ENCODE results near the gene SERINC5.
"Not testable (repeated sequence)": the region's sequence is repeated elsewhere in the genome, so short reads cannot be mapped to it uniquely, and the experiment has no call there.

SERINC5 gene

DNA sequence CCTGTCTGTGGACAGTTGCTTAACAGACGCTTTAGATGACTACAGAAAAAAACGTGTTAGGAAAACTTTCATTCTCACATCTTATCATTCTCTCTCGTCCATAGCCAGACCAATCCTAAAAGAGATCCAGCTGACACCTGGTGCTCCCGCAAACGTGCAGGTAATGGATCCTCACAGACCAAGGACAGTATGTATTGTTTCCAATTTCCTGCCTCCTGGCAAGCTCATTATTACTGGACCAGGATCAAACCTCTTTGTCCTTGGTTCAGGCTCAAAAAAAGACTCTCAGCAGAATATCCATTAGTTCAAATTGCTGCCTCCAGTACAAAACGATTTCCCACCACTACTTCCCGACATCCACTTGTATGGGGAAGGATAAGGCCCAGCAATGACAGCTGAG is 62.4 kb downstream of the SERINC5 start:
- DNase-seq = peak; percentile 82 to 95

DNA sequence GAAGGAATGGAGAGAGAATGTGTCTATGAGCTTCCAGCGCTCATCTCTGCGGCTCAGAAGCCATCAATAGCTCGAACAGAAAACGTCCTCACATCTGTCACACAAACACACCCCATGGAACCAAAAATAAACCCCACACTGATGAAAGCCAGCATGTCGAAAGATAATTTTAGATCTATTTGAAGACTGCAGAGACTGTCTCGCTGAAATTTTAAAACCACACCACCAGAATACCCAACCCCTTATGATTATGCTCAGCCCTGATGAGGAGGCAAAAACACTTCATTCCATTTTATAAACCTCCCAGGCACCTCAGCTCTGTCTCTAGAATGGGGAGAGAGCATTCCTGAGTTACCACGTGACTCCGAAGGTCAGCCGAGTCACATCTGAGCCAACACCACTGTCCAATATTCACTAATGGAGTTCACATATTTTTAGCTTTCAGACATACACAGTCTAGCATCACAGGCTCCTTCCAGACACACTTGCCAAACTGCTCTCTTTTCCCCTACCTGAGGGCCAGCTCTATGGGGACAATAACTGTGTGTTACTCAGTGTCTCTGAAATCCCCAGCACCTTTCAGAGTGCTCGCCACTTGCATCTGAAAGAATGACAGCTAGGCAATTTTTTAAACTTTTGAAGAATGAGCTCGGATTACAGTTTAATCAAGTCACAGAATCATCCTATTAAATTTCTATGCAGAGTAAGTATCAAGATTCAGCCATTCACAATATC is 63.2 kb downstream of the SERINC5 start:
- no peak for DNase-seq

DNA sequence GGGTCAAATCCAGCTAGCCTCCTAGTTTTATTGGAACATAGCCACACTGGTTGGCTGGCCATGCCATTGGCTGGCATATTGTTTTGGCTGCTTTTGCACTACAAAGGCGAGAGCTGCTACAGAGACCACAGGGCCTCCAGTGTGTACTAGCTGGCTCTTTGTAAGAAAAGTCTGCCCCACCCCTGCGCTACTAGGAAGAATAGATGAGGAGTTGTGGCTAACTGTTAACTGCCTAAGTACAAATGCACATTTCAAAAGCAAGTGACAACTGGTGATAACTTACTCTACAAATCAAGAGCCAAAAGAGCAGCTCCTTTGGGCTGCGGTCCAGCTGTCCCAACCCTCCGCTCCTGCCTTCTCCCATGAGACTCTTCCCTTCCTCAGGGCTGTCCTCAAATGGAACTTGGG is 63.9 kb downstream of the SERINC5 start:
- DNase-seq = peak in 1 of 2 experiments; percentile 3

DNA sequence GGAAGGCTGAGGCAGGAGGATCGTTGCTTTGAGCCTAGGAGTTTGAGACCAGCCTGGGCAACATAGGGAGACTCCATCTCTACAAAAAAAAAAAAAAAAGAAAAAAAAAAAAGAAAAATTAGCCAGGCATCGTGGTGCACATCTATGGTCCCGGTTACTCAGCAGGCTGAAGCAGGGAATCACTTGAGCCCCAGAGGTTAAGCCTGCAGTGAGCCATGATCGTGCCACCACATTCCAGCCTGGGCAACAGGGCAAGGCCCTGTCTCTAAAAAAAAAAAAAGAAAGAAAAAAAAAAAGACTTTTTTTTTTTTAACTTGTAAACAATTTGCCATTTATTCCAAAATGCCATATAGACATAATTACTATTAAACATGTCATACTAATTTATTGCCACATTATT is 64.5 kb downstream of the SERINC5 start:
- no peak for DNase-seq

DNA sequence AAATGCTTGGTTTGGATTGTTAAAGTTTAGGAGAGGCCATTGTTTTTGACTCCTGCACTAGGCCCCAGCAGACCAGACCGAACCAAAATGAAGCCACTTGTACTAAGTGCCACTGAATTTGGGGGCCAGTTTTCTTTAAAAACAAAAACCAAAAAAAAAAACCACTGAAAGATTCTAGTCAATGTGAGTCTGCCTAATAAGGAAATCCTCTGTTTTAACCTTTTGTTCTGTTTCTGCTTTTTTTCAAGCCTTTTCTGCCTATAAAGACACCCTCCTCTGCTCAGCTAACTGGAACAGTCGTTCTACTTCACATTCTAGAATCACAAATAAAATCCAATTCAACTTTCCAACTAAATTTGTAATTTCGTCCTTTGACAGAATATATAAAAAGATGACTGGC is 64.9 kb downstream of the SERINC5 start:
- no peak for DNase-seq

DNA sequence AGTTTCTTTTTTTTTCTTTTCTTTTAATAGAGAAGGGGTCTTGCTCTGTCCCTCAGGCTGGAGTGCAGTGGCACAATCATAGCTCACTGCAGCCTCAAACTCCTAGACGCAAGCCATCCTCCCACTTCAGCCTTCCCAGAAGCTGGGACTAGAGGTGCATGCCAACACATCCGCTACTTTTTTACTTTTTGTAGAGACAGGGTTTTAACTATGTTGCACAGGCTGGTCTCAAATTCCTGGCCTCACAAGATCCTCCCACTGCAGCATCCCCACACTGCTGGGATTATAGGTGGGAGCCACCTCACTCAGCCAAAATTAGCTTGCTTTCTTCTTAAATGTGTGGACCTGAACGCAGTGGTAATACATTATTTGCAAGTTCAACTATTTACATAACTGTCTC is 66.1 kb downstream of the SERINC5 start:
- DNase-seq = no peak

DNA sequence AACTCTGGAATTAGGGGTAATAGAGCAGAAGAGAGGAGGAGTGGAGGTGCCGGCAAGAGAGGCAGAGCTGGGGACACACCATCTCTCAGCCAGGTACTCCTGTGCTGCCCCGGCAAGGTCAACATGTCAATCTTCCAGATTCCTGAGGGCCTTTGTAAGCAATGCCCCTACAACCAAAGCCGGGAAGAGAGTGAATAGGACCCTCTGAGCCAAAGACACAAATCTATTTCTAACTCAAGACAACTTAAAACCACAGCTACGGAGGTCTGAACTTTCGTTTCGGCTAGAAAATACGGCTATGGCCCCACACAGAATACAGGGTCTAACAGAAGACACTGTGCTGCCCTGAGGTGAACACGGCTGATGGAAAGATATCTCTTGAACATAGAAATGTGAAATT is 66.6 kb downstream of the SERINC5 start:
- DNase-seq = no peak

DNA sequence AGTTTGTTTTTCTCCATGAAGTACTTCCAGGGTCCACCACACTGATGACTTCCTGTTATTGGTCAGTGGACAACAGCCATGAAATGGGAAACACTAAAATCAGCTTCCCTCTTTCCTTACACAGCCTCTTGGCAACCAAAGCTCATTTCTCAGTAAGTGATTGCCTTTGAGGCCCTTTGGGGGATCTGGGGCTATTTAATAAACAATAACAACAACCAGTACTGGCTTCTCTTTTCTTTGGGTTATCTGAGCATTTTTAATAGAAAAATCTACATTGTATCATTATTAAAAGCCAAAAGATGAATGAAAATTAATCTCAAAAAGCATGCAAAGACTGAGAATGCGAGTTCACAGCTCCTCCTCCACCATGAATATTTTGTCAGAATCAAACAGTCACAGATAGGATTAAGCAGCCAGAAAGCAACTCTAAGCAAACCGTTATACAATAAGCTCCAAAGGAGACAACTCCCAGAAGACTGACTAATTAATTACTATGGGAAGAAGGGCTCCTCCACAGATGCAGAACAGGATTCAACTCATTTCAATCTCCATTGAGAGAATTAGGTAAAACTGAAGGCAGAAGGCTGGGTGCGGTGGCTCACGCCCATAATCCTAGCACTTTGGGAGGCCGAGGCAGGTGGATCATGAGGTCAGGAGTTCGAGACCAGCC is 68.3 kb downstream of the SERINC5 start:
- no peak for DNase-seq

DNA sequence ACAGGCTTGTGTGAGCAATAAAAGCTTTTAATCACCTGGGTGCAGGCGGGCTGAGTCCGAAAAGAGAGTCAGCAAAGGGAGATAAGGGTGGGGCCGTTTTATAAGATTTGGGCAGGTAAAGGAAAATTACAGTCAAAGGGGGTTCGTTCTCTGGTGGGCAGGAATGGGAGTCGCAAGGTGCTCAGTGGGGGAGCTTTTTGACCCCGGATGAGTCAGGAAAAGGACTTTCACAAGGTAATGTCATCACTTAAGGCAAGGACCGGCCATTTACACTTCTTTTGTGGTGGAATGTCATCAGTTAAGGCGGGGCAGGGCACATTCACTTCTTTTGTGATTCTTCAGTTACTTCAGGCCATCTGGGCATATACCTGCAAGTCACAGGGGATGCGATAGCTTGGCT is 70.3 kb downstream of the SERINC5 start:
- DNase-seq = not testable (repeated sequence)

DNA sequence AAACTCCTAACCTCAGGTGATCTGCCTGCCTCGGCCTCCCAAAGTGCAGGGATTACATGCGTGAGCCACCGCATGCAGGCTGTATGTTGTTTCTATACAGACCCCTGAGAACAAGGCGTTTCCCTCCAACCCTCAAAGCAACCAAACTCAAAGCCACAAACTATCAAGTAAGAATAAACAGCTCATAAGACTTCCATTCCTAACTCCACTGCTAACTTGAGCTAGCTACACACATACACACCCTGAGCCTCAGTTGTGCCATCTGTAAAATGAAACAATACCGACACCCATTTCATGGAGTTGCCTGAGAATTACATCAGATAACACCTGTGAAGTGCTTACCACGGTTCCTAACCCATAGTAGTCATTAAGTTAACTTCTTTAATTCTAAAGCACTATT is 70.8 kb downstream of the SERINC5 start:
- no peak for DNase-seq

DNA sequence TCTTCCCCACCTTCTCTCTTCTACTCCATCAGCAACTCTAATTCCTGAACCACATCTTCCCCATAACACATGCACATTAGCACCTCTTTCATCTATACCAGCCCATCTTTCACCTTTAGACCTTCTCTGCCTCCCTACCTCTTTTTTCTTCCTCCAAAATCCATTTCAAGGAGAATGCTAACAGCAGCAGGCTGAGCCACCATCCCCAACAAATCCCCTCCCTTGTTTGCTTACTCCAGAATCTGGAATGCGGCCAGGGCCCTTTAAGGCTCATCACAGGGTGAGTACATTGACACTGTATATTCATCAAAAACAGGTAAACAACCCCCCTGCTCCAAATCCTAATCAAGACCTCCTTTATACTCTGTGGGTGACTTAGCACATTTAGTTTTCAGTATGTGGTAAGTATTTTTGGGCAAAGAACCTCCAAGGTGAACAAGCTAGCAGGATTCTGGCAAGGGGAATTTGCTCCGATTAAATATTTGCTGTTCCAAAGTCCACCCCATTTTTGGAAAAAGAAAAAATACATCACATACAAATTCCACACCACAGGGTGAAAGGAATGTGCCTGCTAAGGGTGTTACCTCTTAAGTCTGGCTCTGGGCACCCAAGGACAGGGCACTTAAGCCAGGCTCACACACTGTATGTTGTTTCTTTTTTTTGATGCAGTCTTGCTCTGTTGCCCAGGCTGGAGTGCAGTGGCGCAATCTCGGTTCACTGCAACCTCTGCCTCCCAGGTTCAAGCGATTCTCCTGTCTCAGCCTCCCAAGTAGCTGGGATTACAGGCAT is 71.4 kb downstream of the SERINC5 start:
- peak; percentile 79 to 84 for DNase-seq

DNA sequence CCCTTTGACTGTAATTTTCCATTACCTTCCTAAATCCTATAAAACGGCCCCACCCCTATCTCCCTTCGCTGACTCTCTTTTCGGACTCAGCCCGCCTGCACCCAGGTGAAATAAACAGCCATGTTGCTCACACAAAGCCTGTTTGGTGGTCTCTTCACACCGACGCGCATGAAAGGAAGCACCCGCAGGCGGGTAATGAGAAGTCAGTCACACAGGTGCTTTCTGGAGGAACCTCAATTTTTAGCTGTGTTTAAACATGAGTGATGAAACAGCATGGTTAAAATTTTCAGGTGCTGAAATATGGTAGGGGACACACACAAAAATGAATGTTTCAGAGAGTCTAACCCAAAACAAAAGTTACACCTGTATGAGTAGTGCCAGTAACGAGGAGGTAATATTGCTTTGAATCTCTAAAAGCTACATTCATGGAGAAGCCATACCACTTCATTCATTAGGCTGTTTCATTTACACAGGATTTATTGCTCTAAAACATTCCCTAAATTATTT is 72.1 kb downstream of the SERINC5 start:
- not testable (repeated sequence) for DNase-seq

DNA sequence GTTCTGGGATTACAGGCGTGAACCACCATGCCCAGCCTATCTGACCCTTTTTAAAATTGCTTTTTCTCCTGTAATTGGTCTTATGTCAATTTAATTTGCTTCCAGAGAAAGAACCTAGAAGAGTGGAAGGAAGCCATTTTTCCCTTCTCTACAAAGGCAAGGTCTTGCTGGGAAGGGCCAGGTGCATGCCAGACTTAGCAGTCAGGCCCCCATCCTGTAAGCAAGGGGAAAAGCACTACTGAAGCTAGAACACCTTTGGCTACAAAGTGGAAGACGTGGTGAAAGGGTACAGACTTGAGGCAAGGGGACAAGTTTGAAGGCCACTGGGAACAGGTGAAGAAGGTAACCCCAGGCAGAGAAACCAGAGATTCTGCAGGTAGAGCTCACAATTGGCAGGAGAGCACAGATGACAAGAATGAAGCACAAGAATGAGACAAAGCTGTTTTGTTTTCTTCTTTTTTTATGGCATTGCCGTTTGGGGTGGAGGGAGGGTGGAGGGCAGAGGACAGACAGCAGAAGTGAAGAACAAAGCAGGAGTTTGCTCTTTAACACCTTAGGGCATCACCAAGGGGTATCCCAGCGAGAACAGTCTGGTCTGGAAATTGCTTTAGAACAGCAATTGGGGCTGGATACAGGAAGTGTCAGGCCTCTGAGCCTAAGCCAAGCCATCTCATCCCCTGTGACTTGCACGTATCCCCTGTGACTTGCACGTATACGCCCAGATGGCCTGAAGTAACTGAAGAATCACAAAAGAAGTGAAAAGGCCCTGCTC is 72.9 kb downstream of the SERINC5 start:
- no peak for DNase-seq

DNA sequence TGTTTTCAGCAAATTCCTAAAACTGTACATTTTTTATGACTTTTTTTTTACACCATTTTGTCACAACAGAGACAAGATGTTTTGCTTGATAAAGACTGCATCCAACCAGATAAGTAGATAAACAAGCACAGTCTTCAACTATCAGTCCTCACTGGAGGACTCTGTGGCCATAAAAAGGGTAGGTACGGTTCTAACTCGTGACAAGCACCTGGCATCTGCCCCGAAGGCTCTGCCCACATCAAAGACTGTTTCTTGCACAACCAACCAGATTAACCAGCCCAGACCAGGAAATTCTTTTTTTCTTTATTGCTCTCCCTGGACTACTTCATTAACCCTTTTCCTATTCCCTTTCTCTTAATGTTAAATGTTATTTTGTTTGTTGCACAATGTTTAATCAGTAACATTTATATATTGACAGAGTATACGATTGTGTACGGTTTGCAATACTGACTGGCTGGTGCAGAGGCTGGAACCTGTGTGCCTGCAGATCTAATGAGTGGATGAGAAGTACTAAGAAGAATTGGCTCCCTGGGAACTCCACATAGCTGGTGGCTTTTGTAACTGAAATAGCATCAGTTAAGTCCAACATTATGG is 74.1 kb downstream of the SERINC5 start:
- peak in 1 of 2 experiments; percentile 5 for DNase-seq

DNA sequence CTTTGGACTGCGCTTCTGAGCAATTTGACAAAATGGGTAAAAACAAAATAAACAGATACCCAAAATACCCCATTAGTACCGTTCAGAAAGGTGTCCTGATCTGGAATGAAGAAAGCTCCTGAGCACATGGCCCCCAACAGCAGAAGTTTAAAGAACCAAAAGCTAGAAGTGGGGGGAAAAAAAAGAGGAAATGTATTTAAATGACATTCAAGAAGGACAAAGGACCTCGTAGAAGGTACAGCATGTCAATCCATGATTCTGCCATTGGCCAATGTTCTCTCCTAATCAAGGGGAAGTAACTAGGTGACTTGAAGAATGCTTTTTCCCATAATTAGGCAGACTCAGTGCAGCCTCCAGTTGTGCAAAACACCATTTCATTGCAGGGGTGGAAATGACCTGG is 78.6 kb downstream of the SERINC5 start:
- DNase-seq = no peak

DNA sequence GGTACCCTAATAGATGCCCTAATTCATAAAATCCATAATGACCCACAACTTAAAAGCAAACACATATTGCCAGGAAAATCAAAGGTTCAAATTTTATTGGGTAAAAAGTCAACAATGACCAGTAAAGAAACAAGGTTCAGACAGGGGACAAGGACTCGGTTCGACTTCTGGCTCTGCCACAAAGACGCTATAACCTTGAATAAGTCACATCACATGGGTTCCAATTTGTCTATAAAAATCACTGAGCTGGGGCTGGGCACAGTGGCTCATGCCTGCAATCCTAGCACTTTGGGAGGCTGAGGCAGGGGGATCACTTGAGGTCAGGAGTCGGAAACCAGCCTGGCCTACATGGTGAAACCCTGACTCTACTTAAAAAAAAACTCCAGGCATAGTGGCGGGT is 80.5 kb downstream of the SERINC5 start:
- no peak for DNase-seq

DNA sequence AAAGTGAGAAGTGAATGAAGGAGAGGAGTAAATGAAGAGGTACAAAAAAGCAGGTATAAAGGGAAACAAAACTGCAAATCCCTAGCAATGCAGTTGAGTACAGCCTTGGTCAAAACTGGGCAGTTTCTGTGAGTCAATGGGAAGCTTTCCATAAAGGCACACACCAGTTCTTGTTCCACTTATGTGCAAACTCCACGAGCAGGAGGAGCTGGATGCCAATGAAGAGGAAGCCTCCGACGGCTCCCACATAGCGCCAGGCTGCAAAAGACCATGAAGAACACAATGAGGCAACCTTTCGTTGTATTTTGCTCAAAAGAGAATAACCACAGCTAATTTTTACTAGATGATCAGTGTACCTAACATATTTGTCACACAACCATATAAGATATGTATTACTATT is 81.1 kb downstream of the SERINC5 start:
- no peak for DNase-seq

DNA sequence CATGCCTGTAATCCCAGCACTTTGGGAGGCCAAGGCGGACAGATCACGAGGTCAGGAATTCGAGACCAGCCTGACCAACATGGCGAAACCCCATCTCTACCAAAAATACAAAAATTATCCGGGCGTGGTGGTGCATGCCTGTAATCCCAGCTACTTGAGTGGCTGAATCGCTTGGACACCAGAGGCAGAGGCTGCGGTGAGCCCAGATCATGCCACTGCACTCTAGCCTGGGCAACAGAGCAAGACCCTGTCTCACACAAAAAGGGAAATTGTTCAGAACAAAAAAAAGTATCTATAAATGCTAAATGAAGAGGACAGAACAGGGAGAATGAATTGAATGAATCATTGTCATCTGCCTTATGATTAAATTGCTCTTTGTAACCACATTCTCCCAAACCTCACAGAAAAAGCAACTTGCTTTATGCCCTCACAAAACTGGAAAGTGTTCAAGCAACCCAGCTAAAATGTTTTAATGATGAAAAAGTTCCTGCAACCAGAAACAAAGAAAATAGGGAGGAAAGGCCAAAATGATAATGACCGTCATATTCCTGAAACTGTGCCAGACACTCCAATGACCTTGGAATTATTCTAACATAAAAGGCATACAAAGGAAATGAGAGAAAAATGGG is 83.7 kb downstream of the SERINC5 start:
- DNase-seq = no peak

DNA sequence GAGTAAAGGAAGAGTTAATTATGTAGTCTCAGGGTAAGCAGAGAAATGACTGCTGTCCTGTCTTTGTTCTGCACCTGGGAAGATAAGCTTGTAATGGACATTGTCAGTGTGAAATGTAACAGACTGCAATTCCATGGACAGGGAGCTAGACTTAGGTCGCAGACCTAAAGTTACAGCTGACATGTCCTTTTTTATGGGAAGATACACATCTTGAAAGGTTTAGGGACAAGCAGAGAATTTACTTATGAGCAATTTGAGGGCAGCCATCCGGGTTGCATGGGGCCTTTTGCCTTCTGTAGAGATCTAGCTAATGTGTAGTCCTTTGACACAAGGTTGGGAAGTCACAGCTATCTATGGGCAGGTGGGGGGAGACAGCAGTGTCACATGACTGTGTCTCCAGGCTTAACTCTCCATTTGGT is 85.7 kb downstream of the SERINC5 start:
- DNase-seq = no peak

DNA sequence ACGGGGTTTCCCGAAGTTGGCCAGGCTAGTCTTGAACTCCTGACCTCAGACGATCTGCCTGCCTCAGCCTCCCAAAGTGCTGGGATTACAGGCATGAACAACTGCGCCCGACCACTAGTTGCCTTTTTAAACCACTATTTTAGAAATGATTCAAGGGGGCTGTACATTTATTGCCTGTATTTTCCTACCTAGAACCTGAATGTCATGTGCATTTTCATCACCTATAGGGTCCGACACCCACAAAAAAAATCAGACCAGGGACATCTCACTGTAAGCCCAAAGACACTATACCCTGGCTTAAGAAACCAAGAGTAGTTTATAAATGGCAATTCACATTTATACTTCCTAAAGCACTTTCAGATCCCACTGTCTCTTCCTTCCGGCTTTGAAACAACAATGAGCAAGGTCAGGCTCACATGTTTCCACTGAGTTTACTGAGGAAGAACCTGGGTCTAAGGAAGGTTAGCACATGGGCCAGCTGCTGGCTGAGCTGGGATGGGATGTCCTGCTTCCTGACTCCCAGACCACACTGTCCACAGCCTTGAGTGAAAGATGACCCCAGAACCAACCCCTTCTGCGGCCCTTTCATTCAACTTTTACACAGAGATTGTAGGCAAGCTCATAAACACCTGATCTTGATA is 87.3 kb downstream of the SERINC5 start:
- no peak for DNase-seq

DNA sequence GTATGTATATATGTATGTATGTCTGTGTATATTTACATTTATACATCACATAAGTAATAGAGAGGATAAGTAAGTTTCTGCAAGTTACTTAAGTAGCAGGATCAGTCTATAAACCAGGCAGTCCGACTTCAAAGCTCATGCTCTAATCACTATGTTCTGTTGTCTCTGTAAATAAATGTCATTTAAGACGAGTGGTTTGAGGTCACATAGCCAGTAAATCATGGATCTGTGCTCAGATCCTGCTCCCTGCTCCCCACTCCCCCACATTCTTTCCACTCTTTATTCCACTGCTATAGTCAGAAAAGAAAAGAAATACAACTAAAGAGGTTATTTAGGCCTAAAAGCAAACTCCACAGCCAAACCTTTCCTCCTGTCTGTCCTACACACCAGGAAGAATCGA is 90.4 kb downstream of the SERINC5 start:
- DNase-seq = no peak

All from NCI-H2081 (cell line).